WTC11 (cell line): Measurements from ENCODE around the gene NOS3. TPM values are rescaled to one million over a fixed set of nuclear protein-coding genes. Genes with fewer than 3 reads are reported as not detected.

Source experiments
- CREB1 ChIP-seq: sonication (generic); formaldehyde crosslinking; IDR thresholded peaks from 2 replicates; pipeline ENCODE4 v1.8.0; 2023; ENCODE audit warnings: mild to moderate bottlenecking, missing genetic modification reagents
- EMX1 ChIP-seq: fragments of 250-450 bp; sonication (Bioruptor Pico); IDR thresholded peaks from 2 replicates; pipeline ENCODE4 v1.8.0; 2021; ENCODE audit warnings: mild to moderate bottlenecking
- ESRRA ChIP-seq: sonication (generic); formaldehyde crosslinking; IDR thresholded peaks from 2 replicates; pipeline ENCODE4 v1.8.1; 2022; ENCODE audit warnings: mild to moderate bottlenecking, missing genetic modification reagents, borderline replicate concordance
- NFYB ChIP-seq: sonication (generic); formaldehyde crosslinking; conservative IDR thresholded peaks from 2 replicates; pipeline ENCODE4 v1.8.0; 2022; ENCODE audit warnings: low read depth, missing genetic modification reagents
- NR1H2 ChIP-seq: sonication (generic); formaldehyde crosslinking; IDR thresholded peaks from 2 replicates; pipeline ENCODE4 v1.9.0; 2021; ENCODE audit warnings: mild to moderate bottlenecking, moderate library complexity, missing genetic modification reagents
- NR3C1 ChIP-seq: sonication (generic); formaldehyde crosslinking; conservative IDR thresholded peaks from 2 replicates; pipeline ENCODE4 v1.8.1; 2023; ENCODE audit warnings: low read depth, mild to moderate bottlenecking, missing genetic modification reagents
- PRRX2 ChIP-seq: fragments of 250-450 bp; sonication (Bioruptor Pico); IDR thresholded peaks from 2 replicates; pipeline ENCODE4 v1.8.0; 2021; ENCODE audit warnings: mild to moderate bottlenecking
- RORB ChIP-seq: fragments of 250-450 bp; sonication (Bioruptor Pico); IDR thresholded peaks from 2 replicates; pipeline ENCODE4 v1.9.0; 2021; ENCODE audit warnings: mild to moderate bottlenecking
- SMAD3 ChIP-seq: sonication (generic); formaldehyde crosslinking; IDR thresholded peaks from 2 replicates; pipeline ENCODE4 v1.8.0; 2022; ENCODE audit warnings: missing genetic modification reagents, mild to moderate bottlenecking, borderline replicate concordance
- SMAD4 ChIP-seq: sonication (generic); formaldehyde crosslinking; IDR thresholded peaks from 2 replicates; pipeline ENCODE4 v1.8.0; 2022; ENCODE audit warnings: mild to moderate bottlenecking, missing genetic modification reagents
- SOX15 ChIP-seq: fragments of 250-450 bp; sonication (Bioruptor Pico); IDR thresholded peaks from 2 replicates; pipeline ENCODE4 v1.9.0; 2021; ENCODE audit warnings: mild to moderate bottlenecking
- TP53 ChIP-seq: sonication (generic); formaldehyde crosslinking; IDR thresholded peaks from 2 replicates; pipeline ENCODE4 v1.8.1; 2023; ENCODE audit warnings: mild to moderate bottlenecking, missing genetic modification reagents
- ZNF121 ChIP-seq: sonication (generic); formaldehyde crosslinking; IDR thresholded peaks from 2 replicates; pipeline ENCODE4 v1.8.0; 2023; ENCODE audit warnings: missing genetic modification reagents
- ZNF396 ChIP-seq: fragments of 250-450 bp; sonication (Bioruptor Pico); IDR thresholded peaks from 2 replicates; pipeline ENCODE4 v1.8.0; 2021; ENCODE audit warnings: mild to moderate bottlenecking, moderate library complexity, borderline replicate concordance
- total RNA-seq: library from RNA; stranded (reverse); gene quantifications from 3 replicates; pipeline ENCODE4 v1.2.3, GENCODE V29; 2021
- TF ChIP-seq, protein P1 (sequence below): fragments of 250-450 bp; sonication (Bioruptor Pico); IDR thresholded peaks from 2 replicates; pipeline ENCODE4 v2.1.2; 2022; ENCODE audit warnings: mild to moderate bottlenecking, moderate library complexity
- TF ChIP-seq, protein P2 (sequence below): sonication (generic); formaldehyde crosslinking; IDR thresholded peaks from 2 replicates; pipeline ENCODE4 v1.8.1; 2022; ENCODE audit warnings: mild to moderate bottlenecking, moderate library complexity, missing genetic modification reagents
- TF ChIP-seq, protein P3 (sequence below): fragments of 250-450 bp; sonication (Bioruptor Pico); IDR thresholded peaks from 2 replicates; pipeline ENCODE4 v1.8.0; 2021; ENCODE audit warnings: mild to moderate bottlenecking
- TF ChIP-seq, protein P4 (sequence below): sonication (generic); formaldehyde crosslinking; IDR thresholded peaks from 2 replicates; pipeline ENCODE4 v1.8.1; 2023; ENCODE audit warnings: mild to moderate bottlenecking, moderate library complexity, missing genetic modification reagents
- TF ChIP-seq, protein P5 (sequence below): sonication (generic); formaldehyde crosslinking; IDR thresholded peaks from 2 replicates; pipeline ENCODE4 v1.8.1; 2023; ENCODE audit warnings: mild to moderate bottlenecking, missing genetic modification reagents
- TF ChIP-seq, protein P6 (sequence below): fragments of 250-450 bp; sonication (Bioruptor Pico); IDR thresholded peaks from 2 replicates; pipeline ENCODE4 v1.9.0; 2021; ENCODE audit warnings: mild to moderate bottlenecking
- TF ChIP-seq, protein P7 (sequence below): sonication (generic); formaldehyde crosslinking; IDR thresholded peaks from 2 replicates; pipeline ENCODE4 v1.8.0; 2022; ENCODE audit warnings: mild to moderate bottlenecking, missing genetic modification reagents
- TF ChIP-seq, protein P8 (sequence below): sonication (generic); formaldehyde crosslinking; IDR thresholded peaks from 2 replicates; pipeline ENCODE4 v1.8.0; 2023; ENCODE audit warnings: mild to moderate bottlenecking, missing genetic modification reagents
- TF ChIP-seq, protein P9 (sequence below): sonication (generic); formaldehyde crosslinking; IDR thresholded peaks from 2 replicates; pipeline ENCODE4 v1.8.0; 2023; ENCODE audit warnings: missing genetic modification reagents
- TF ChIP-seq, protein P10 (sequence below): sonication (generic); formaldehyde crosslinking; conservative IDR thresholded peaks from 2 replicates; pipeline ENCODE4 v1.8.1; 2022; ENCODE audit warnings: mild to moderate bottlenecking, missing genetic modification reagents

NOS3 gene
- total RNA-seq, 1 experiment from 2014 or later = 6.6 TPM

DNA sequence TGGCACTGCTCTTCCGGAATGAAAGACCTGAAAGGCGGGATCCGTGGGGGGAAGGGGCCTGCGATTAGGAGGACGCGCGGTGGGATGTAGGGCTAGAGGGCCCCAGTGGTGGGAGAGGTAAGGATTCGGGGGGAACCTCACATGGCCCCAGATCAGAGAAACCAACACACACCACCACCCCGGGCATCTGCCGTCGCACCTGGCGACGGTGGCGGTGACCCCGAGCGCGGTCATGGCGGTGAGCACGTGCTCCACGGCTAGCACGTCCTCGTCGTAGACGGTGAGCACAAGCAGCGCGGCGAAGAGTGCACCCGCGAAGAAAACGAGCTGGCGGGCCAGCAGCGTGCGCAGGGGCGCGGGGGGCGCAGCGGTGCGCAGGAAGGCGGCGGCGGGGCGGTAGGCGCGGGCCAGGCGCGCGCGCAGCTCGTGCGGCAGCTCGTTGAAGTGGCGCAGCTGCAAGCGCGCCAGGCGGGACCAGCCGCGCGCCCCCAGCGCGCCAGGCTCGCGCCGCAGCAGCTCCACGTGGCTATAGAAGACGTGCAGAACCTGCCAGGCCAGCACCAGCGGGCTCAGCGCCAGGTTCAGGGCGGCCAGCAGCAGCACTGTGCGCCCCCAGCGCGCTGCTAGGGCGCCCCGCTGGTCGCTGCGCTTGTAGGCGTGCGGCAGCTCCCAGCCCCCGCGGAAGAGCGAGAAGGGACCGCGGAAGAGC, 27.8 kb downstream of the NOS3 start (continued):
- TF ChIP-seq, protein P1, sequence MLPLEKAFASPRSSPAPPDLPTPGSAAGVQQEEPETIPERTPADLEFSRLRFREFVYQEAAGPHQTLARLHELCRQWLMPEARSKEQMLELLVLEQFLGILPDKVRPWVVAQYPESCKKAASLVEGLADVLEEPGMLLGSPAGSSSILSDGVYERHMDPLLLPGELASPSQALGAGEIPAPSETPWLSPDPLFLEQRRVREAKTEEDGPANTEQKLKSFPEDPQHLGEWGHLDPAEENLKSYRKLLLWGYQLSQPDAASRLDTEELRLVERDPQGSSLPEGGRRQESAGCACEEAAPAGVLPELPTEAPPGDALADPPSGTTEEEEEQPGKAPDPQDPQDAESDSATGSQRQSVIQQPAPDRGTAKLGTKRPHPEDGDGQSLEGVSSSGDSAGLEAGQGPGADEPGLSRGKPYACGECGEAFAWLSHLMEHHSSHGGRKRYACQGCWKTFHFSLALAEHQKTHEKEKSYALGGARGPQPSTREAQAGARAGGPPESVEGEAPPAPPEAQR (CRISPR knock-in tag) = no peak
- TF ChIP-seq CREB1 (CRISPR knock-in tag) (peak; percentile 96), SOX15 (CRISPR knock-in tag) (no peak), NR1H2 (CRISPR knock-in tag) (peak; percentile 97), TP53 (CRISPR knock-in tag) (no peak; the same call in 1 of the 2 replicates), SMAD3 (CRISPR knock-in tag) (peak; percentile 99), SMAD4 (CRISPR knock-in tag) (peak; percentile 93), EMX1 (CRISPR knock-in tag) (no peak), NR3C1 (CRISPR knock-in tag) (no peak), ESRRA (CRISPR knock-in tag) (peak; percentile 98), ZNF121 (peak; percentile 15; the same call in 1 of the 2 replicates), RORB (no peak), PRRX2 (CRISPR knock-in tag) (no peak), NFYB (CRISPR knock-in tag) (peak; percentile 74), ZNF396 (CRISPR knock-in tag) (0 out of 2 replicates have a peak, but pooled peaks have one; percentile 59)
- TF ChIP-seq, protein P2, sequence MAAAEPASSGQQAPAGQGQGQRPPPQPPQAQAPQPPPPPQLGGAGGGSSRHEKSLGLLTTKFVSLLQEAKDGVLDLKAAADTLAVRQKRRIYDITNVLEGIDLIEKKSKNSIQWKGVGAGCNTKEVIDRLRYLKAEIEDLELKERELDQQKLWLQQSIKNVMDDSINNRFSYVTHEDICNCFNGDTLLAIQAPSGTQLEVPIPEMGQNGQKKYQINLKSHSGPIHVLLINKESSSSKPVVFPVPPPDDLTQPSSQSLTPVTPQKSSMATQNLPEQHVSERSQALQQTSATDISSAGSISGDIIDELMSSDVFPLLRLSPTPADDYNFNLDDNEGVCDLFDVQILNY (CRISPR knock-in tag) = peak; percentile 98
- TF ChIP-seq, protein P3, sequence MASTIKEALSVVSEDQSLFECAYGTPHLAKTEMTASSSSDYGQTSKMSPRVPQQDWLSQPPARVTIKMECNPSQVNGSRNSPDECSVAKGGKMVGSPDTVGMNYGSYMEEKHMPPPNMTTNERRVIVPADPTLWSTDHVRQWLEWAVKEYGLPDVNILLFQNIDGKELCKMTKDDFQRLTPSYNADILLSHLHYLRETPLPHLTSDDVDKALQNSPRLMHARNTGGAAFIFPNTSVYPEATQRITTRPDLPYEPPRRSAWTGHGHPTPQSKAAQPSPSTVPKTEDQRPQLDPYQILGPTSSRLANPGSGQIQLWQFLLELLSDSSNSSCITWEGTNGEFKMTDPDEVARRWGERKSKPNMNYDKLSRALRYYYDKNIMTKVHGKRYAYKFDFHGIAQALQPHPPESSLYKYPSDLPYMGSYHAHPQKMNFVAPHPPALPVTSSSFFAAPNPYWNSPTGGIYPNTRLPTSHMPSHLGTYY = no peak; the same call in 1 of the 2 replicates
- TF ChIP-seq, protein P4, sequence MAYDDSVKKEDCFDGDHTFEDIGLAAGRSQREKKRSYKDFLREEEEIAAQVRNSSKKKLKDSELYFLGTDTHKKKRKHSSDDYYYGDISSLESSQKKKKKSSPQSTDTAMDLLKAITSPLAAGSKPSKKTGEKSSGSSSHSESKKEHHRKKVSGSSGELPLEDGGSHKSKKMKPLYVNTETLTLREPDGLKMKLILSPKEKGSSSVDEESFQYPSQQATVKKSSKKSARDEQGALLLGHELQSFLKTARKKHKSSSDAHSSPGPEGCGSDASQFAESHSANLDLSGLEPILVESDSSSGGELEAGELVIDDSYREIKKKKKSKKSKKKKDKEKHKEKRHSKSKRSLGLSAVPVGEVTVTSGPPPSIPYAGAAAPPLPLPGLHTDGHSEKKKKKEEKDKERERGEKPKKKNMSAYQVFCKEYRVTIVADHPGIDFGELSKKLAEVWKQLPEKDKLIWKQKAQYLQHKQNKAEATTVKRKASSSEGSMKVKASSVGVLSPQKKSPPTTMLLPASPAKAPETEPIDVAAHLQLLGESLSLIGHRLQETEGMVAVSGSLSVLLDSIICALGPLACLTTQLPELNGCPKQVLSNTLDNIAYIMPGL (CRISPR knock-in tag) = peak; percentile 89
- TF ChIP-seq, protein P5, sequence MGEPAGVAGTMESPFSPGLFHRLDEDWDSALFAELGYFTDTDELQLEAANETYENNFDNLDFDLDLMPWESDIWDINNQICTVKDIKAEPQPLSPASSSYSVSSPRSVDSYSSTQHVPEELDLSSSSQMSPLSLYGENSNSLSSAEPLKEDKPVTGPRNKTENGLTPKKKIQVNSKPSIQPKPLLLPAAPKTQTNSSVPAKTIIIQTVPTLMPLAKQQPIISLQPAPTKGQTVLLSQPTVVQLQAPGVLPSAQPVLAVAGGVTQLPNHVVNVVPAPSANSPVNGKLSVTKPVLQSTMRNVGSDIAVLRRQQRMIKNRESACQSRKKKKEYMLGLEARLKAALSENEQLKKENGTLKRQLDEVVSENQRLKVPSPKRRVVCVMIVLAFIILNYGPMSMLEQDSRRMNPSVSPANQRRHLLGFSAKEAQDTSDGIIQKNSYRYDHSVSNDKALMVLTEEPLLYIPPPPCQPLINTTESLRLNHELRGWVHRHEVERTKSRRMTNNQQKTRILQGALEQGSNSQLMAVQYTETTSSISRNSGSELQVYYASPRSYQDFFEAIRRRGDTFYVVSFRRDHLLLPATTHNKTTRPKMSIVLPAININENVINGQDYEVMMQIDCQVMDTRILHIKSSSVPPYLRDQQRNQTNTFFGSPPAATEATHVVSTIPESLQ = peak; percentile 89; the same call in 1 of the 2 replicates
- TF ChIP-seq, protein P6, sequence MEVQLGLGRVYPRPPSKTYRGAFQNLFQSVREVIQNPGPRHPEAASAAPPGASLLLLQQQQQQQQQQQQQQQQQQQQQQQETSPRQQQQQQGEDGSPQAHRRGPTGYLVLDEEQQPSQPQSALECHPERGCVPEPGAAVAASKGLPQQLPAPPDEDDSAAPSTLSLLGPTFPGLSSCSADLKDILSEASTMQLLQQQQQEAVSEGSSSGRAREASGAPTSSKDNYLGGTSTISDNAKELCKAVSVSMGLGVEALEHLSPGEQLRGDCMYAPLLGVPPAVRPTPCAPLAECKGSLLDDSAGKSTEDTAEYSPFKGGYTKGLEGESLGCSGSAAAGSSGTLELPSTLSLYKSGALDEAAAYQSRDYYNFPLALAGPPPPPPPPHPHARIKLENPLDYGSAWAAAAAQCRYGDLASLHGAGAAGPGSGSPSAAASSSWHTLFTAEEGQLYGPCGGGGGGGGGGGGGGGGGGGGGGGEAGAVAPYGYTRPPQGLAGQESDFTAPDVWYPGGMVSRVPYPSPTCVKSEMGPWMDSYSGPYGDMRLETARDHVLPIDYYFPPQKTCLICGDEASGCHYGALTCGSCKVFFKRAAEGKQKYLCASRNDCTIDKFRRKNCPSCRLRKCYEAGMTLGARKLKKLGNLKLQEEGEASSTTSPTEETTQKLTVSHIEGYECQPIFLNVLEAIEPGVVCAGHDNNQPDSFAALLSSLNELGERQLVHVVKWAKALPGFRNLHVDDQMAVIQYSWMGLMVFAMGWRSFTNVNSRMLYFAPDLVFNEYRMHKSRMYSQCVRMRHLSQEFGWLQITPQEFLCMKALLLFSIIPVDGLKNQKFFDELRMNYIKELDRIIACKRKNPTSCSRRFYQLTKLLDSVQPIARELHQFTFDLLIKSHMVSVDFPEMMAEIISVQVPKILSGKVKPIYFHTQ (CRISPR knock-in tag) = no peak
- TF ChIP-seq, protein P7, sequence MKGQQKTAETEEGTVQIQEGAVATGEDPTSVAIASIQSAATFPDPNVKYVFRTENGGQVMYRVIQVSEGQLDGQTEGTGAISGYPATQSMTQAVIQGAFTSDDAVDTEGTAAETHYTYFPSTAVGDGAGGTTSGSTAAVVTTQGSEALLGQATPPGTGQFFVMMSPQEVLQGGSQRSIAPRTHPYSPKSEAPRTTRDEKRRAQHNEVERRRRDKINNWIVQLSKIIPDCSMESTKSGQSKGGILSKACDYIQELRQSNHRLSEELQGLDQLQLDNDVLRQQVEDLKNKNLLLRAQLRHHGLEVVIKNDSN (CRISPR knock-in tag) = peak; percentile 88
- TF ChIP-seq, protein P8, sequence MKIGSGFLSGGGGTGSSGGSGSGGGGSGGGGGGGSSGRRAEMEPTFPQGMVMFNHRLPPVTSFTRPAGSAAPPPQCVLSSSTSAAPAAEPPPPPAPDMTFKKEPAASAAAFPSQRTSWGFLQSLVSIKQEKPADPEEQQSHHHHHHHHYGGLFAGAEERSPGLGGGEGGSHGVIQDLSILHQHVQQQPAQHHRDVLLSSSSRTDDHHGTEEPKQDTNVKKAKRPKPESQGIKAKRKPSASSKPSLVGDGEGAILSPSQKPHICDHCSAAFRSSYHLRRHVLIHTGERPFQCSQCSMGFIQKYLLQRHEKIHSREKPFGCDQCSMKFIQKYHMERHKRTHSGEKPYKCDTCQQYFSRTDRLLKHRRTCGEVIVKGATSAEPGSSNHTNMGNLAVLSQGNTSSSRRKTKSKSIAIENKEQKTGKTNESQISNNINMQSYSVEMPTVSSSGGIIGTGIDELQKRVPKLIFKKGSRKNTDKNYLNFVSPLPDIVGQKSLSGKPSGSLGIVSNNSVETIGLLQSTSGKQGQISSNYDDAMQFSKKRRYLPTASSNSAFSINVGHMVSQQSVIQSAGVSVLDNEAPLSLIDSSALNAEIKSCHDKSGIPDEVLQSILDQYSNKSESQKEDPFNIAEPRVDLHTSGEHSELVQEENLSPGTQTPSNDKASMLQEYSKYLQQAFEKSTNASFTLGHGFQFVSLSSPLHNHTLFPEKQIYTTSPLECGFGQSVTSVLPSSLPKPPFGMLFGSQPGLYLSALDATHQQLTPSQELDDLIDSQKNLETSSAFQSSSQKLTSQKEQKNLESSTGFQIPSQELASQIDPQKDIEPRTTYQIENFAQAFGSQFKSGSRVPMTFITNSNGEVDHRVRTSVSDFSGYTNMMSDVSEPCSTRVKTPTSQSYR = peak; percentile 99
- TF ChIP-seq, protein P9, sequence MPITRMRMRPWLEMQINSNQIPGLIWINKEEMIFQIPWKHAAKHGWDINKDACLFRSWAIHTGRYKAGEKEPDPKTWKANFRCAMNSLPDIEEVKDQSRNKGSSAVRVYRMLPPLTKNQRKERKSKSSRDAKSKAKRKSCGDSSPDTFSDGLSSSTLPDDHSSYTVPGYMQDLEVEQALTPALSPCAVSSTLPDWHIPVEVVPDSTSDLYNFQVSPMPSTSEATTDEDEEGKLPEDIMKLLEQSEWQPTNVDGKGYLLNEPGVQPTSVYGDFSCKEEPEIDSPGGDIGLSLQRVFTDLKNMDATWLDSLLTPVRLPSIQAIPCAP (CRISPR knock-in tag) = peak; percentile 99
- TF ChIP-seq, protein P10, sequence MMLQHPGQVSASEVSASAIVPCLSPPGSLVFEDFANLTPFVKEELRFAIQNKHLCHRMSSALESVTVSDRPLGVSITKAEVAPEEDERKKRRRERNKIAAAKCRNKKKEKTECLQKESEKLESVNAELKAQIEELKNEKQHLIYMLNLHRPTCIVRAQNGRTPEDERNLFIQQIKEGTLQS (CRISPR knock-in tag) = peak; percentile 96
